Trophoblast cell (in vitro differentiated cells and primary cell): ENCODE results near the gene SIRPA.

Source experiments
- DNase-seq, 2 donors: peaks; one replicate each; pipeline ENCODE4 v3.0.0-alpha.2; 2016
- H2AFZ ChIP-seq: 2 replicates; pipeline ENCODE4 v1.6.1; 2013; ENCODE audit warnings: low read length, moderate library complexity, mild to moderate bottlenecking; ENCODE audit not compliant: insufficient read depth, poor library complexity
- H2AK5ac ChIP-seq: 2 replicates; pipeline ENCODE4 v1.6.1; 2013; ENCODE audit warnings: mild to moderate bottlenecking, low read length
- H2BK120ac ChIP-seq: 2 replicates; pipeline ENCODE4 v1.6.1; 2013; ENCODE audit warnings: low read length, mild to moderate bottlenecking, moderate library complexity; ENCODE audit not compliant: insufficient read depth, poor library complexity
- H2BK12ac ChIP-seq: 2 replicates; pipeline ENCODE4 v1.6.1; 2013; ENCODE audit warnings: mild to moderate bottlenecking, low read length, moderate library complexity
- H2BK5ac ChIP-seq: 2 replicates; pipeline ENCODE4 v1.6.1; 2013; ENCODE audit warnings: low read length, low read depth, moderate library complexity, mild to moderate bottlenecking; ENCODE audit not compliant: poor library complexity
- H3K14ac ChIP-seq: 2 replicates; pipeline ENCODE4 v1.6.1; 2013; ENCODE audit warnings: mild to moderate bottlenecking, low read length
- H3K18ac ChIP-seq: 2 replicates; pipeline ENCODE4 v1.6.1; 2013; ENCODE audit warnings: mild to moderate bottlenecking, low read length
- H3K23ac ChIP-seq: 2 replicates; pipeline ENCODE4 v1.6.1; 2013; ENCODE audit warnings: low read length
- H3K27ac ChIP-seq: 2 replicates; pipeline ENCODE4 v1.5.1; 2013; ENCODE audit warnings: low read depth, mild to moderate bottlenecking, inconsistent platforms, low read length, moderate library complexity
- H3K27me3 ChIP-seq: 2 replicates; pipeline ENCODE4 v1.6.1; 2013; ENCODE audit warnings: inconsistent platforms, mild to moderate bottlenecking, low read length, moderate library complexity; ENCODE audit not compliant: insufficient read depth
- H3K36me3 ChIP-seq, 2 experiments: 1 replicate in 1 of 2; 2 replicates in 1 of 2; pipeline ENCODE4 v1.6.1; 2013; ENCODE audit warnings: low read length in 2 of 2, mild to moderate bottlenecking in 2 of 2, moderate library complexity in 1 of 2; ENCODE audit not compliant: insufficient read depth in 2 of 2, control insufficient read depth in 1 of 2
- H3K4ac ChIP-seq: 2 replicates; pipeline ENCODE4 v1.6.1; 2013; ENCODE audit warnings: low read depth, mild to moderate bottlenecking, low read length, moderate library complexity
- H3K4me1 ChIP-seq, 2 experiments: 1 replicate in 1 of 2; 2 replicates in 1 of 2; pipeline ENCODE4 v1.6.1; 2013; ENCODE audit warnings: low read length in 2 of 2, mild to moderate bottlenecking in 2 of 2, moderate library complexity in 1 of 2; ENCODE audit not compliant: insufficient read depth in 2 of 2, control insufficient read depth in 1 of 2
- H3K4me2 ChIP-seq: 2 replicates; pipeline ENCODE4 v1.6.1; 2013; ENCODE audit warnings: inconsistent platforms, mild to moderate bottlenecking, low read length, moderate library complexity
- H3K4me3 ChIP-seq: 2 replicates; pipeline ENCODE4 v1.5.1; 2013; ENCODE audit warnings: mild to moderate bottlenecking, low read depth, low read length, inconsistent platforms
- H3K79me1 ChIP-seq: one replicate; pipeline ENCODE4 v1.6.1; 2013; ENCODE audit warnings: low read length
- H3K79me2 ChIP-seq: 2 replicates; pipeline ENCODE4 v1.6.1; 2013; ENCODE audit warnings: low read length, mild to moderate bottlenecking; ENCODE audit not compliant: control insufficient read depth, insufficient read depth, poor library complexity
- H3K9ac ChIP-seq: 2 replicates; pipeline ENCODE4 v1.6.1; 2013; ENCODE audit warnings: mild to moderate bottlenecking, low read length
- H3K9me3 ChIP-seq: 2 replicates; pipeline ENCODE4 v1.6.1; 2013; ENCODE audit warnings: low read depth, mild to moderate bottlenecking, control low read depth, inconsistent platforms, low read length; ENCODE audit not compliant: insufficient read depth
- H4K12ac ChIP-seq: 2 replicates; pipeline ENCODE4 v1.6.1; 2013; ENCODE audit warnings: low read depth, mild to moderate bottlenecking, low read length, moderate library complexity
- H4K8ac ChIP-seq: 2 replicates; pipeline ENCODE4 v1.6.1; 2013; ENCODE audit warnings: low read depth, mild to moderate bottlenecking, low read length, moderate library complexity
- H4K91ac ChIP-seq: one replicate; pipeline ENCODE4 v1.6.1; 2013; ENCODE audit warnings: low read depth, mild to moderate bottlenecking, low read length, moderate library complexity
- WGBS: extraction: QIAGEN DNeasy Blood & Tissue Kit; methylation state at CpG from one replicate; pipeline ENCODE4 v1.1.7; 2013; ENCODE audit warnings: missing lambda C conversion rate; ENCODE audit not compliant: insufficient read length, insufficient coverage; ENCODE audit errors: extremely low coverage; 5-methylcytosine and 5-hydroxymethylcytosine counted together

SIRPA gene

DNA sequence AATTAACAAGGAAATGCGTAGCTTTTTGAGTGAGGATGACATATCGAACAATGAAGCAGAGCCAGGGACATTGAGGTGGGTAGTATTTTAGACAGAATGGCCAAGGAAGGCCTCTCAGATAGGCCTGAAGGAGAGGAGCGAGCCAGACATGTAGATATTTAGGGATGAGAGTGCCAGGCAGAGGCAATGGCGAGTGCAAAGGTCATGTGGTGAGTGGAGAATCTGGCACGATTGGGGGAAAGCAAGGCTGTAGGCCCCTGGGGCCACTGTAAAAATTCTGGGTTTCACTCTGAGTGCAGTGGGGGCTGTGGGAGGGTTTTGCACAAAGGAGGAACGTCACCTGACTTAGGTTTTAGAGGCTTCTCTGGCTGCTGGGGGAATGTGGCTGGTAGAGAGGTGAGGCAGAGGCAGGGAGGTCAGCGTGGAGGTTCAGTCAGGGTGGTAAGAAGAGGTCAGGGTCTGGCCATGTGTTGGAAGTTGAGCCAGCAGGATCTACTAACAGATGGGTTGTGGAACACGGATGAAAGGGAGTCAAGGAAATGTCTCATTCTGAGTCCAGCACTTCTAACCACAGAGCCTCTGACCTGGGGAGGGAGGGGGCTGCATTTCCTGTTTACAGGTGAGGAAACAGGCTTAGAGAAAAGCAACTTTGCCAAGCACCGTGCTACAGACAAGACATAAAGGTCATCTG, 11.3 kb downstream of the SIRPA start:
- no peaks in the 10 kb centered on the region for H3K27me3 ChIP-seq

DNA sequence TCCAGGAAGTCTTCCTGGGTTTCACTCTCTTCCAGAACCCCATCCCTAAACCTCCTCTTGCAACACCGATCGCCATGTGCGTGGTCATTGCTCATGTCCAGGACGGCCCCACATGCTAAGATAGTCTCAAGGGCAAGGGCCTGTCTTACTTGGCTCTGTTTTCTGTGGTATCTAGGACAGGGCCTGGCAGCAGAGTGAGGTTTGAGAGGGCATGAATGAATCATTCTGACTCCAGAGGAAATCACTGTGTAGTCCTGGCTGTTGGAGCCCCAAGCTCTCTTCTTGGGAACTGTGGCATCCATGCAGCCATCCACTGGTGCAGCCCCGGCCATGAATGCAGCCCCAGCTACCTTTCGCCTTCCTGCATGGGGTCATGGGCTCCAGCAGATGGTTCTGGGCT, 12.4 kb downstream of the SIRPA start:
- H2AK5ac ChIP-seq: no peak overlapping the region
- no peak overlapping the region for H3K4me2 ChIP-seq
- no peak overlapping the region for H2BK12ac ChIP-seq
- peaks cover 0 to 2% of the 10 kb centered on the region in 2 experiments for H3K36me3 ChIP-seq
- H3K4ac ChIP-seq: no peak overlapping the region
- H3K18ac ChIP-seq: no peak overlapping the region
- no peak overlapping the region for H4K12ac ChIP-seq
- H3K79me2 ChIP-seq: no peaks in the 10 kb centered on the region
- H2BK5ac ChIP-seq: no peak overlapping the region
- DNase-seq: no peak
- H3K27ac ChIP-seq: no peak overlapping the region
- H3K9me3 ChIP-seq: no peaks in the 10 kb centered on the region
- H3K4me1 ChIP-seq: peaks cover 0 to 1% of the 10 kb centered on the region in 2 experiments
- H3K79me1 ChIP-seq: no peaks in the 10 kb centered on the region
- H4K91ac ChIP-seq: no peak overlapping the region
- no peak overlapping the region for H4K8ac ChIP-seq
- H3K4me3 ChIP-seq: no peak overlapping the region
- no peak overlapping the region for H2AFZ ChIP-seq
- H3K14ac ChIP-seq: no peak overlapping the region
- H3K27me3 ChIP-seq: no peaks in the 10 kb centered on the region
- H3K23ac ChIP-seq: no peak overlapping the region
- WGBS: no CpG with 5 or more reads among the region's 6 CpGs
- no peak overlapping the region for H3K9ac ChIP-seq
- no peak overlapping the region for H2BK120ac ChIP-seq

More for the DNA sequence above, 11.3 kb downstream of the SIRPA start:
- Histone ChIP-seq H3K4me1 (no peaks in the 10 kb centered on the region), H3K79me1 (no peaks in the 10 kb centered on the region), H3K27ac (no peak overlapping the region), H3K79me2 (no peaks in the 10 kb centered on the region), H3K4me2 (no peak overlapping the region), H4K91ac (no peak overlapping the region), H3K14ac (no peak overlapping the region), H3K18ac (no peak overlapping the region), H4K12ac (no peak overlapping the region), H3K4me3 (no peak overlapping the region), H3K9ac (no peak overlapping the region), H3K23ac (no peak overlapping the region), H2BK5ac (no peak overlapping the region), H2AFZ (no peak overlapping the region), H3K4ac (no peak overlapping the region), H3K9me3 (no peaks in the 10 kb centered on the region), H2BK120ac (no peak overlapping the region), H2AK5ac (no peak overlapping the region), H4K8ac (no peak overlapping the region), H3K36me3 (peaks cover 0 to 2% of the 10 kb centered on the region in 2 experiments), H2BK12ac (no peak overlapping the region)
- WGBS: no CpG with 5 or more reads among the region's 9 CpGs
- no peak for DNase-seq

DNA sequence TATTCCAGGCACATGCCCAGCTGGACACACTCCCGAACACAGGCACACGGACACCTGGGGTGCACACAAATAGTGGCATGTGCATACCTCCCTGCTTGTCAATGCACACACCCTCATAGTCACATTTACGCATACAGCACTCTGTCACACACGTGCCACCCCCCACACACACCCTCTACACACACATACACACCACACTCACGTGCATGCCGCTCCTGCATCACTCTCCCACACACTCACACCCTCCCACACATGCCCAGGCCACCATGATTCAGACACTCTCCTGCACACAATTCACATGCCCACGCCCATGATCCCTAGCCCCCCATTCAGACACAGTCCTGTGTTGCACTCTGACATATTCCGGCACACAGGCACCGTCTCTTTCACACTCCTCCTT, 13.0 kb downstream of the SIRPA start:
- H3K9ac ChIP-seq: no peak overlapping the region
- no peaks in the 10 kb centered on the region for H3K27me3 ChIP-seq

DNA sequence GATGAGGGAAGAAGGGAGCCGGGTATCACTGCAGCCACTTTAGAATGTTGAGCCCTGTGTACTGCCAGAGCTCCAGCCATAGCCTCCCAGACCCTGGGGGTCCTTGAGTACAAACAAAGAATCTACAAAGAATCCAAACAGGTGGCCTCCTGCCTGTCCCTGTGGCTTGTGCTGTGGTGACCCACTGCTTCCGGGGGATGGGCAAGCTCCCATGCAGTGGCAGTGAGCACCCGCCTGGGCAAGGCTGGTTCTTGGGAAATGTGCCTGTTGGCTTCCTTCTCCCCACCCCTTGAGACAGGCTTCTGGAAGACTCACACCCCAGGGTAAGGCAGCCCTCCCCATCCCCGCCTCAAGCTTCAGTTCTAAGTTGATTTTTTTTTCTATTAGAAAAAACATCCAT, 13.9 kb downstream of the SIRPA start:
- H2BK120ac ChIP-seq: no peak overlapping the region
- no peaks in the 10 kb centered on the region for H3K9me3 ChIP-seq
- H3K9ac ChIP-seq: no peak overlapping the region
- H3K36me3 ChIP-seq: peaks cover 0 to 2% of the 10 kb centered on the region in 2 experiments
- no peak overlapping the region for H3K4me2 ChIP-seq
- H3K79me1 ChIP-seq: peaks cover 2% of the 10 kb centered on the region
- no peak overlapping the region for H3K27ac ChIP-seq
- H3K4ac ChIP-seq: no peak overlapping the region
- H3K79me2 ChIP-seq: no peaks in the 10 kb centered on the region
- no peak overlapping the region for H4K12ac ChIP-seq
- no peak overlapping the region for H4K8ac ChIP-seq
- H2AFZ ChIP-seq: no peak overlapping the region
- H2BK12ac ChIP-seq: no peak overlapping the region
- no peaks in the 10 kb centered on the region for H3K27me3 ChIP-seq
- no peak for DNase-seq
- no CpG with 5 or more reads among the region's 4 CpGs for WGBS
- no peak overlapping the region for H2AK5ac ChIP-seq
- no peak overlapping the region for H3K4me3 ChIP-seq
- H3K14ac ChIP-seq: no peak overlapping the region
- H2BK5ac ChIP-seq: no peak overlapping the region
- no peak overlapping the region for H4K91ac ChIP-seq
- peaks cover 0 to 2% of the 10 kb centered on the region in 2 experiments for H3K4me1 ChIP-seq
- no peak overlapping the region for H3K18ac ChIP-seq
- no peak overlapping the region for H3K23ac ChIP-seq

More for the DNA sequence above, 13.0 kb downstream of the SIRPA start:
- no peak overlapping the region for H2BK5ac ChIP-seq
- H4K91ac ChIP-seq: no peak overlapping the region
- H3K9me3 ChIP-seq: no peaks in the 10 kb centered on the region
- H2BK12ac ChIP-seq: no peak overlapping the region
- H3K23ac ChIP-seq: no peak overlapping the region
- no CpG with 5 or more reads among the region's 9 CpGs for whole genome bisulfite sequencing
- H2AK5ac ChIP-seq: no peak overlapping the region
- peaks cover 0 to 2% of the 10 kb centered on the region in 2 experiments for H3K4me1 ChIP-seq
- peaks cover 2% of the 10 kb centered on the region for H3K79me1 ChIP-seq
- no peak overlapping the region for H3K14ac ChIP-seq
- no peak overlapping the region for H3K4me2 ChIP-seq
- no peak overlapping the region for H2AFZ ChIP-seq
- H3K79me2 ChIP-seq: no peaks in the 10 kb centered on the region
- no peak overlapping the region for H3K27ac ChIP-seq
- peak overlapping the region; percentile 20 for H3K4me3 ChIP-seq
- H3K18ac ChIP-seq: no peak overlapping the region
- no peak for DNase-seq
- H3K36me3 ChIP-seq: peaks cover 0 to 2% of the 10 kb centered on the region in 2 experiments
- no peak overlapping the region for H4K8ac ChIP-seq
- no peak overlapping the region for H4K12ac ChIP-seq
- no peak overlapping the region for H2BK120ac ChIP-seq
- no peak overlapping the region for H3K4ac ChIP-seq
